ENCODE measurements around the gene SEMG1. TPM values are rescaled to one million over a fixed set of nuclear protein-coding genes. Genes with fewer than 3 reads are reported as not detected.

SEMG1 gene
- total RNA-seq, result not detected

- H3K4me3 ChIP-seq, result no peak within 1 kb of the TSS
- H3K9me3 ChIP-seq, result no peaks in the 10 kb centered on the region
- H3K27ac ChIP-seq, result no peak within 1 kb of the TSS
- DNase-seq (ENCODE audit: low spot score) (no peak), ATAC-seq (ENCODE audit: insufficient number of reproducible peaks, low FRiP score, low read depth) (no peak)
- TF ChIP-seq CTCF (IDR thresholded peaks at IDR 0.05), result no peak
- no peaks in the 10 kb centered on the region for H3K4me1 ChIP-seq (ENCODE audit: control insufficient read depth in 1 of 2, low read depth in 2 of 2)
- H3K27me3 ChIP-seq (replicated peaks; ENCODE audit: insufficient read depth), result peaks cover 4% of the 10 kb centered on the region
- H3K36me3 ChIP-seq, result no peaks in the 10 kb centered on the region
Observed at GRCh38 chr20:45206725-45207124, at the start of gene SEMG1. Gene SEMG1 (plus strand): TSS chr20:45207033. CDS start chr20:45207054, 21 bp downstream.

GRCh38 chr20:45157962-45158361 is 48.9 kb upstream of the SEMG1 start:
- H3K4me1 ChIP-seq (ENCODE audit: control insufficient read depth in 1 of 2, low read depth in 2 of 2), result no peaks in the 10 kb centered on the region
- no peaks in the 10 kb centered on the region for H3K27me3 ChIP-seq (replicated peaks; ENCODE audit: insufficient read depth)
- DNase-seq (ENCODE audit: low spot score) (no peak), ATAC-seq (ENCODE audit: insufficient number of reproducible peaks, low FRiP score, low read depth) (no peak)
- no peak for TF ChIP-seq CTCF (IDR thresholded peaks at IDR 0.05)
- H3K36me3 ChIP-seq, result no peaks in the 10 kb centered on the region
- H3K9me3 ChIP-seq, result peaks cover 10% of the 10 kb centered on the region
- no peak overlapping the region for H3K27ac ChIP-seq
- no peak overlapping the region for H3K4me3 ChIP-seq

- Histone ChIP-seq H3K27ac (no peak overlapping the region), H3K27me3 (replicated peaks; ENCODE audit: insufficient read depth) (no peaks in the 10 kb centered on the region), H3K4me3 (no peak overlapping the region), H3K9me3 (peaks cover 10% of the 10 kb centered on the region), H3K36me3 (no peaks in the 10 kb centered on the region), H3K4me1 (ENCODE audit: control insufficient read depth in 1 of 2, low read depth in 2 of 2) (no peaks in the 10 kb centered on the region)
- DNase-seq (ENCODE audit: low spot score) (no peak), ATAC-seq (ENCODE audit: insufficient number of reproducible peaks, low FRiP score, low read depth) (no peak)
- no peak for TF ChIP-seq CTCF (IDR thresholded peaks at IDR 0.05)
Observed at GRCh38 chr20:45163083-45163803, 43.6 kb upstream of the SEMG1 start.

GRCh38 chr20:45164906-45165305 is 41.9 kb upstream of the SEMG1 start:
- ATAC-seq (ENCODE audit: insufficient number of reproducible peaks, low FRiP score, low read depth) (no peak), DNase-seq (ENCODE audit: low spot score) (no peak)
- H3K4me3 ChIP-seq, result no peak overlapping the region
- no peak for TF ChIP-seq CTCF (IDR thresholded peaks at IDR 0.05)
- no peaks in the 10 kb centered on the region for H3K4me1 ChIP-seq (ENCODE audit: control insufficient read depth in 1 of 2, low read depth in 2 of 2)
- H3K36me3 ChIP-seq, result no peaks in the 10 kb centered on the region
- H3K9me3 ChIP-seq, result no peaks in the 10 kb centered on the region
- no peak overlapping the region for H3K27ac ChIP-seq
- H3K27me3 ChIP-seq (replicated peaks; ENCODE audit: insufficient read depth), result no peaks in the 10 kb centered on the region

- no peaks in the 10 kb centered on the region for H3K36me3 ChIP-seq
- H3K9me3 ChIP-seq, result no peaks in the 10 kb centered on the region
- TF ChIP-seq CTCF (IDR thresholded peaks at IDR 0.05), result no peak
- no peak for ATAC-seq (ENCODE audit: insufficient number of reproducible peaks, low FRiP score, low read depth)
- no peak overlapping the region for H3K4me3 ChIP-seq
- no peaks in the 10 kb centered on the region for H3K4me1 ChIP-seq (ENCODE audit: control insufficient read depth in 1 of 2, low read depth in 2 of 2)
- H3K27ac ChIP-seq, result no peak overlapping the region
- no peaks in the 10 kb centered on the region for H3K27me3 ChIP-seq (replicated peaks; ENCODE audit: insufficient read depth)
- no peak for DNase-seq (ENCODE audit: low spot score)
Observed at GRCh38 chr20:45173522-45173921, 33.3 kb upstream of the SEMG1 start.
